SK-N-SH (cell line): Measurements from ENCODE around the gene OSGIN1. TPM values are rescaled to one million over a fixed set of nuclear protein-coding genes. Genes with fewer than 3 reads are reported as not detected.

Experiments
- CTCF ChIA-PET: fragments of 300-600, 350-600 bp; formaldehyde crosslinking; extraction: SDS; loops from one replicate; lab custom pipeline; 2021; lab: Yijun Ruan, JAX
- POLR2A ChIA-PET: fragments of 350-600 bp; sonication (Branson Sonifier 250); formaldehyde crosslinking; extraction: SDS; loops from one replicate; lab custom pipeline; 2020; ENCODE audit warnings: antibody characterized with exemption, inconsistent platforms; lab: Yijun Ruan, JAX
- DNase-seq: peaks from one replicate; pipeline ENCODE4 v3.0.0; 2012
- H2AFZ ChIP-seq: fragments of 200-600 bp; sonication (generic); 2 replicates; pipeline ENCODE4 v1.8.1; 2016; ENCODE audit warnings: antibody characterized with exemption, mild to moderate bottlenecking, low read depth
- H3F3A ChIP-seq: fragments of 200-600 bp; sonication (generic); replicated peaks from 2 replicates; pipeline ENCODE3; 2016; ENCODE audit warnings: antibody characterized with exemption, mild to moderate bottlenecking; ENCODE audit not compliant: insufficient read depth
- H3K27ac ChIP-seq, 2 experiments: fragments of 200-500 bp in 1 of 2; fragments of 200-600 bp in 1 of 2; sonication (Bioruptor generic) in 1 of 2; sonication (generic), shearing (Covaris generic) in 1 of 2; 2 replicates each; pipeline versions ENCODE4 v1.5.1 to v1.6.1; 2014 to 2016; ENCODE audit warnings: low read depth in 2 of 2, inconsistent platforms in 1 of 2, low read length in 1 of 2, mild to moderate bottlenecking in 1 of 2, mixed read lengths in 1 of 2
- H3K27me3 ChIP-seq: fragments of 200-600 bp; sonication (generic), shearing (Covaris generic); 2 replicates; pipeline ENCODE4 v1.6.1; 2016; ENCODE audit warnings: mixed run types; ENCODE audit not compliant: insufficient read depth
- H3K36me3 ChIP-seq, 2 experiments: fragments of 200-500 bp in 1 of 2; fragments of 200-600 bp in 1 of 2; sonication (Bioruptor generic) in 1 of 2; sonication (generic) in 1 of 2; replicated peaks in 1 of 2; 2 replicates each; pipeline versions ENCODE3 to v1.5.1; 2014 to 2016; ENCODE audit warnings: low read length in 1 of 2, mild to moderate bottlenecking in 1 of 2; ENCODE audit not compliant: insufficient read depth in 2 of 2, control insufficient read depth in 1 of 2
- H3K4me1 ChIP-seq, 2 experiments: fragments of 200-500 bp in 1 of 2; fragments of 200-600 bp in 1 of 2; sonication (Bioruptor generic) in 1 of 2; sonication (generic), shearing (Covaris generic) in 1 of 2; 2 replicates each; pipeline versions ENCODE4 v1.5.1 to v1.6.1; 2014 to 2016; ENCODE audit warnings: low read depth in 1 of 2, low read length in 1 of 2, mixed run types in 1 of 2; ENCODE audit not compliant: insufficient read depth in 2 of 2, control insufficient read depth in 1 of 2
- H3K4me2 ChIP-seq: fragments of 200-600 bp; sonication (generic), shearing (Covaris generic); 2 replicates; pipeline ENCODE4 v1.6.1; 2017; ENCODE audit warnings: mixed run types
- H3K4me3 ChIP-seq, 2 experiments: fragments of 200-500 bp in 1 of 2; fragments of 200-600 bp in 1 of 2; sonication (Bioruptor generic) in 1 of 2; sonication (generic), shearing (Covaris generic) in 1 of 2; 2 replicates each; pipeline versions ENCODE4 v1.5.1 to v1.8.1; 2014 to 2016; ENCODE audit warnings: low read depth in 2 of 2, inconsistent platforms in 1 of 2, low read length in 1 of 2, mild to moderate bottlenecking in 1 of 2, mixed read lengths in 1 of 2, moderate library complexity in 1 of 2
- H3K79me2 ChIP-seq: fragments of 200-600 bp; sonication (generic); 2 replicates; pipeline ENCODE4 v1.8.1; 2017; ENCODE audit warnings: mild to moderate bottlenecking; ENCODE audit not compliant: insufficient read depth
- H3K9ac ChIP-seq: fragments of 200-600 bp; sonication (generic); 2 replicates; pipeline ENCODE4 v1.6.1; 2017; ENCODE audit warnings: mixed run types
- H3K9me2 ChIP-seq: fragments of 200-600 bp; sonication (generic); 2 replicates; pipeline ENCODE4 v1.6.1; 2017; ENCODE audit warnings: mixed run types
- H3K9me3 ChIP-seq: fragments of 200-600 bp; sonication (generic); 2 replicates; pipeline ENCODE4 v1.6.1; 2017; ENCODE audit warnings: mixed run types, mild to moderate bottlenecking, moderate library complexity
- H4K20me1 ChIP-seq: fragments of 200-600 bp; sonication (generic); 2 replicates; pipeline ENCODE4 v1.6.1; 2017; ENCODE audit warnings: mild to moderate bottlenecking, mixed run types; ENCODE audit not compliant: insufficient read depth
- CHD2 ChIP-seq: fragments of 150-350 bp; IDR thresholded peaks from 2 replicates; pipeline ENCODE4 v1.6.1; 2018; ENCODE audit warnings: low read length; ENCODE audit not compliant: partially characterized antibody
- FOSL2 ChIP-seq: IDR thresholded peaks from 2 replicates; pipeline ENCODE4 v1.4.0; 2012; ENCODE audit warnings: low read depth, mild to moderate bottlenecking, moderate library complexity, borderline replicate concordance
- FOXM1 ChIP-seq: IDR thresholded peaks from 2 replicates; pipeline ENCODE4 v1.4.0; 2012; ENCODE audit warnings: low read depth, mild to moderate bottlenecking
- GABPA ChIP-seq: IDR thresholded peaks from 2 replicates; pipeline ENCODE4 v1.4.0; 2012; ENCODE audit warnings: low read depth, mild to moderate bottlenecking
- GATA2 ChIP-seq: sonication (generic); formaldehyde crosslinking; IDR thresholded peaks from 2 replicates; pipeline ENCODE4 v1.5.0; 2020; ENCODE audit warnings: mild to moderate bottlenecking, missing genetic modification reagents
- MEF2A ChIP-seq: IDR thresholded peaks from 2 replicates; pipeline ENCODE4 v1.4.0; 2012; ENCODE audit warnings: low read depth, borderline replicate concordance
- MXI1 ChIP-seq: IDR thresholded peaks from 2 replicates; pipeline ENCODE4 v1.6.1; 2012; ENCODE audit warnings: mild to moderate bottlenecking, low read depth, low read length, improper control_type of control experiment
- POLR2AphosphoS5 ChIP-seq: IDR thresholded peaks from 2 replicates; pipeline ENCODE4 v1.6.1; 2012; ENCODE audit warnings: low read depth, low read length
- RXRA ChIP-seq: IDR thresholded peaks from 2 replicates; pipeline ENCODE4 v1.4.0; 2012; ENCODE audit warnings: low read depth, mild to moderate bottlenecking, borderline replicate concordance
- SIN3A ChIP-seq: IDR thresholded peaks from 2 replicates; pipeline ENCODE4 v1.6.1; 2012; ENCODE audit warnings: low read depth, mild to moderate bottlenecking, low read length, moderate library complexity, borderline replicate concordance
- SMC3 ChIP-seq: IDR thresholded peaks from 2 replicates; pipeline ENCODE4 v1.6.1; 2012; ENCODE audit warnings: low read depth, low read length, improper control_type of control experiment
- TAF1 ChIP-seq: IDR thresholded peaks from 2 replicates; pipeline ENCODE4 v1.6.1; 2012; ENCODE audit warnings: low read depth, mild to moderate bottlenecking, low read length, moderate library complexity, borderline replicate concordance
- TEAD4 ChIP-seq: IDR thresholded peaks from 2 replicates; pipeline ENCODE4 v1.4.0; 2012; ENCODE audit warnings: mild to moderate bottlenecking, borderline replicate concordance; ENCODE audit not compliant: insufficient read depth
- WGBS: methylation state at CpG from one replicate; pipeline ENCODE4 v1.1.6; 2017; ENCODE audit warnings: low lambda C conversion rate; 5-methylcytosine and 5-hydroxymethylcytosine counted together
- polyA plus RNA-seq, 3 experiments: library from polyadenylated mRNA; depleted of rRNA; stranded (reverse); fragments of >200 nt; gene quantifications; 2 replicates each; pipeline ENCODE4 v1.2.3, GENCODE V29; 2012
- TF ChIP-seq, protein P1 (sequence below): fragments of 150-350 bp; IDR thresholded peaks from 2 replicates; pipeline ENCODE4 v1.6.1; 2016; ENCODE audit warnings: mild to moderate bottlenecking, low read depth, low read length
- TF ChIP-seq, protein P2 (sequence below): fragments of 200-600 bp; sonication (generic); IDR thresholded peaks from 2 replicates; pipeline ENCODE4 v1.6.1; 2017; ENCODE audit warnings: antibody characterized with exemption, mild to moderate bottlenecking, moderate library complexity
- TF ChIP-seq, protein P3 (sequence below): IDR thresholded peaks from 2 replicates; pipeline ENCODE4 v1.6.1; 2012; ENCODE audit warnings: mild to moderate bottlenecking, low read depth, low read length, moderate library complexity

The OSGIN1 gene
- polyA plus RNA-seq, 1 of the 3 experiments (the other 2 are of a cell fraction), result 4.8 TPM

DNA sequence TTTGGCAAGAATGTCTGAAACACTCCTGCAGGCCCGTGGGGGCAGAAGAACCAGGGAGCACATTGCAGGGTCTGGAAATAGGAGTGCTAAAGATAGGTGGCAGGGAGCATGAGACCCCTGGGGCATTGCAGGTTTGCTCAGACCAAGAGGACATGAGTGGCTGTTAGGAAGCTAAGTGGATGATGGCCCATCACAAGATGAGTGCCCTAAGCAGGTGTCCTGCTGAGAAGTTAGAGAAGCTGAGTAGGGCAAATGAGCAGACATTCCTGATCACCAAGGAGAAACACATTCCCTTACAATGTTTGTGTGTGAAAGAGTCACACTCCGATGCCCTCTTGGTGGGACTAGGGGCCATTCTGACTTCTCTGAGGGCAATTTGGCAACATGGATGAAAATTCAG, 44.2 kb upstream of the OSGIN1 start:
- CTCF ChIA-PET, result interaction anchor here (0.6 to 0.7 kb wide), 2 partner anchors 18 to 1485 kb away, joined by 3 to 4 read pairs; no protein-coding TSS in a partner anchor
- Histone ChIP-seq H3K27ac (no peak overlapping the region), H3K79me2 (peaks cover 8% of the 10 kb centered on the region; the same call in 1 of the 2 replicates), H3K27me3 (no peaks in the 10 kb centered on the region), H4K20me1 (no peaks in the 10 kb centered on the region), H3K36me3 (peaks cover 8 to 41% of the 10 kb centered on the region in 2 experiments), H3K9ac (no peak overlapping the region), H3K9me3 (no peaks in the 10 kb centered on the region), H3K4me3 (no peak overlapping the region), H3K4me1 (no peaks in the 10 kb centered on the region), H3K9me2 (no peaks in the 10 kb centered on the region), H3K4me2 (no peak overlapping the region), H2AFZ (no peak overlapping the region), H3F3A (no peaks in the 10 kb centered on the region)
- DNase-seq, result no peak
- TF ChIP-seq RXRA (no peak), TAF1 (no peak), GATA2 (no peak), CHD2 (no peak), FOSL2 (no peak), MXI1 (no peak), FOXM1 (no peak), TEAD4 (no peak), MEF2A (no peak), SMC3 (no peak), POLR2AphosphoS5 (no peak), GABPA (no peak), SIN3A (no peak)
- TF ChIP-seq, protein P1, sequence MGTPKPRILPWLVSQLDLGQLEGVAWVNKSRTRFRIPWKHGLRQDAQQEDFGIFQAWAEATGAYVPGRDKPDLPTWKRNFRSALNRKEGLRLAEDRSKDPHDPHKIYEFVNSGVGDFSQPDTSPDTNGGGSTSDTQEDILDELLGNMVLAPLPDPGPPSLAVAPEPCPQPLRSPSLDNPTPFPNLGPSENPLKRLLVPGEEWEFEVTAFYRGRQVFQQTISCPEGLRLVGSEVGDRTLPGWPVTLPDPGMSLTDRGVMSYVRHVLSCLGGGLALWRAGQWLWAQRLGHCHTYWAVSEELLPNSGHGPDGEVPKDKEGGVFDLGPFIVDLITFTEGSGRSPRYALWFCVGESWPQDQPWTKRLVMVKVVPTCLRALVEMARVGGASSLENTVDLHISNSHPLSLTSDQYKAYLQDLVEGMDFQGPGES, result no peak
- TF ChIP-seq, protein P2, sequence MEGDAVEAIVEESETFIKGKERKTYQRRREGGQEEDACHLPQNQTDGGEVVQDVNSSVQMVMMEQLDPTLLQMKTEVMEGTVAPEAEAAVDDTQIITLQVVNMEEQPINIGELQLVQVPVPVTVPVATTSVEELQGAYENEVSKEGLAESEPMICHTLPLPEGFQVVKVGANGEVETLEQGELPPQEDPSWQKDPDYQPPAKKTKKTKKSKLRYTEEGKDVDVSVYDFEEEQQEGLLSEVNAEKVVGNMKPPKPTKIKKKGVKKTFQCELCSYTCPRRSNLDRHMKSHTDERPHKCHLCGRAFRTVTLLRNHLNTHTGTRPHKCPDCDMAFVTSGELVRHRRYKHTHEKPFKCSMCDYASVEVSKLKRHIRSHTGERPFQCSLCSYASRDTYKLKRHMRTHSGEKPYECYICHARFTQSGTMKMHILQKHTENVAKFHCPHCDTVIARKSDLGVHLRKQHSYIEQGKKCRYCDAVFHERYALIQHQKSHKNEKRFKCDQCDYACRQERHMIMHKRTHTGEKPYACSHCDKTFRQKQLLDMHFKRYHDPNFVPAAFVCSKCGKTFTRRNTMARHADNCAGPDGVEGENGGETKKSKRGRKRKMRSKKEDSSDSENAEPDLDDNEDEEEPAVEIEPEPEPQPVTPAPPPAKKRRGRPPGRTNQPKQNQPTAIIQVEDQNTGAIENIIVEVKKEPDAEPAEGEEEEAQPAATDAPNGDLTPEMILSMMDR, result no peak
- TF ChIP-seq, protein P3, sequence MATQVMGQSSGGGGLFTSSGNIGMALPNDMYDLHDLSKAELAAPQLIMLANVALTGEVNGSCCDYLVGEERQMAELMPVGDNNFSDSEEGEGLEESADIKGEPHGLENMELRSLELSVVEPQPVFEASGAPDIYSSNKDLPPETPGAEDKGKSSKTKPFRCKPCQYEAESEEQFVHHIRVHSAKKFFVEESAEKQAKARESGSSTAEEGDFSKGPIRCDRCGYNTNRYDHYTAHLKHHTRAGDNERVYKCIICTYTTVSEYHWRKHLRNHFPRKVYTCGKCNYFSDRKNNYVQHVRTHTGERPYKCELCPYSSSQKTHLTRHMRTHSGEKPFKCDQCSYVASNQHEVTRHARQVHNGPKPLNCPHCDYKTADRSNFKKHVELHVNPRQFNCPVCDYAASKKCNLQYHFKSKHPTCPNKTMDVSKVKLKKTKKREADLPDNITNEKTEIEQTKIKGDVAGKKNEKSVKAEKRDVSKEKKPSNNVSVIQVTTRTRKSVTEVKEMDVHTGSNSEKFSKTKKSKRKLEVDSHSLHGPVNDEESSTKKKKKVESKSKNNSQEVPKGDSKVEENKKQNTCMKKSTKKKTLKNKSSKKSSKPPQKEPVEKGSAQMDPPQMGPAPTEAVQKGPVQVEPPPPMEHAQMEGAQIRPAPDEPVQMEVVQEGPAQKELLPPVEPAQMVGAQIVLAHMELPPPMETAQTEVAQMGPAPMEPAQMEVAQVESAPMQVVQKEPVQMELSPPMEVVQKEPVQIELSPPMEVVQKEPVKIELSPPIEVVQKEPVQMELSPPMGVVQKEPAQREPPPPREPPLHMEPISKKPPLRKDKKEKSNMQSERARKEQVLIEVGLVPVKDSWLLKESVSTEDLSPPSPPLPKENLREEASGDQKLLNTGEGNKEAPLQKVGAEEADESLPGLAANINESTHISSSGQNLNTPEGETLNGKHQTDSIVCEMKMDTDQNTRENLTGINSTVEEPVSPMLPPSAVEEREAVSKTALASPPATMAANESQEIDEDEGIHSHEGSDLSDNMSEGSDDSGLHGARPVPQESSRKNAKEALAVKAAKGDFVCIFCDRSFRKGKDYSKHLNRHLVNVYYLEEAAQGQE, result no peak
- POLR2A ChIA-PET, result no interaction called here
- 57% methylated on average over 2 of the region's 2 CpGs for WGBS
